Skin epidermis (tissue), 12 donors: ENCODE data around the gene ANKRD33B.
"Not testable (repeated sequence)": the region's sequence is repeated elsewhere in the genome, so short reads cannot be mapped to it uniquely, and the experiment has no call there.

Experiments
- H3K27ac ChIP-seq, 21 experiments: fragments of 200-600 bp; sonication (generic) in 11 of 21; one replicate each; pipeline ENCODE4 v1.5.0; 2020; ENCODE audit warnings: mild to moderate bottlenecking in 3 of 21, inconsistent platforms in 2 of 21, moderate library complexity in 2 of 21
- H3K4me3 ChIP-seq, 7 experiments: fragments of 200-600 bp; sonication (generic) in 2 of 7; one replicate each; pipeline ENCODE4 v1.5.0; 2020; ENCODE audit warnings: inconsistent platforms in 2 of 7, mild to moderate bottlenecking in 2 of 7, moderate library complexity in 1 of 7

The ANKRD33B gene

GRCh38 chr5:10553476-10553875 lies 10.4 kb upstream of the ANKRD33B start:
- Histone ChIP-seq H3K27ac (no peak overlapping the region), H3K4me3 (no peak overlapping the region)

DNA sequence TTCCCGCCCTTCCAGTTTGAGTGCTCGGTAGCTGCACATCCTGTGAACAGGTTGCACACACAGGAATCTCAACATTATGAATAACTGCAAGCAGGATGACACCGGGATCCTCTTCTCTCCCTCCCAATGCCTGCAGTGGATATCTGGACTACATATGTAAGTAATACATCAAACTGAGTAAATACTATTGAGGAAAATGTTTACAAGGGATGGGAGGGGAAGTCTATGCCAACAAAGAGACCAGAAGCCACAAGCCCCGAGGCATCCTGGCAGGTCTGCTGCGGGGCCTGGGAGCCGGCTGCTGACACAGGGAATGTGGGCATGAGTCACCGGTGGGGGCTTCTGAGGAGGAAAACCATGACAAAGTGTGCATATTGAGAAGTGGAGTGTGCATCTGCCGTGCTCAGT lies 8.6 kb upstream of the ANKRD33B start:
- H3K27ac ChIP-seq: no peak overlapping the region

DNA sequence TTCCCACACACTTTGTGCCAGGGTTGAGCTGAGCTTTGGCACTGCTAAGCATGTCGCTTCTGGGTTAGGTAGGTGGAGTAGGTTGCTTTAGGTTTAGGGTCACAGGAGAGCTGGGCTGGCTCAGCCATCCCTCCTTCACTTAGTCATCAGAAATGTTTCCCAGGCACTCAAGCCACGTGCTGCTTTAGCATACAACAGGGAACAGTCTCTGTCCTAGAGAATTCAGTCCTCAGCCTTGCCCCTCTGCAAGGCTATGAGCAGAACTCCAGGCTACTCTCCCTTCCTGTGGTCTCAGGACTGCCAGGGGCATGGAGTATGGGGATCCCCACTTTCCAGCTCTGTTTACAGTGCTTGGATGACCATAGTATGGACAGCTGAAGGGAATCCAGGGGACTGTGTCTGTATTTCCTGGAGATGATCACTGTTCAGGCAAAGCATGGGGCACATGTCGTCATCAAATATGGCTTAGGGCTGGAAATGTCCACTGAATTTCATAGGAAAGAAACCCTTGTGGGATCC lies 7.5 kb upstream of the ANKRD33B start:
- Histone ChIP-seq H3K4me3 (no peak overlapping the region), H3K27ac (peak overlapping the region in 3 of 21 experiments; percentile 17 to 38 (median 33))

More for the DNA sequence above, 8.6 kb upstream of the ANKRD33B start:
- H3K4me3 ChIP-seq: no peak overlapping the region

DNA sequence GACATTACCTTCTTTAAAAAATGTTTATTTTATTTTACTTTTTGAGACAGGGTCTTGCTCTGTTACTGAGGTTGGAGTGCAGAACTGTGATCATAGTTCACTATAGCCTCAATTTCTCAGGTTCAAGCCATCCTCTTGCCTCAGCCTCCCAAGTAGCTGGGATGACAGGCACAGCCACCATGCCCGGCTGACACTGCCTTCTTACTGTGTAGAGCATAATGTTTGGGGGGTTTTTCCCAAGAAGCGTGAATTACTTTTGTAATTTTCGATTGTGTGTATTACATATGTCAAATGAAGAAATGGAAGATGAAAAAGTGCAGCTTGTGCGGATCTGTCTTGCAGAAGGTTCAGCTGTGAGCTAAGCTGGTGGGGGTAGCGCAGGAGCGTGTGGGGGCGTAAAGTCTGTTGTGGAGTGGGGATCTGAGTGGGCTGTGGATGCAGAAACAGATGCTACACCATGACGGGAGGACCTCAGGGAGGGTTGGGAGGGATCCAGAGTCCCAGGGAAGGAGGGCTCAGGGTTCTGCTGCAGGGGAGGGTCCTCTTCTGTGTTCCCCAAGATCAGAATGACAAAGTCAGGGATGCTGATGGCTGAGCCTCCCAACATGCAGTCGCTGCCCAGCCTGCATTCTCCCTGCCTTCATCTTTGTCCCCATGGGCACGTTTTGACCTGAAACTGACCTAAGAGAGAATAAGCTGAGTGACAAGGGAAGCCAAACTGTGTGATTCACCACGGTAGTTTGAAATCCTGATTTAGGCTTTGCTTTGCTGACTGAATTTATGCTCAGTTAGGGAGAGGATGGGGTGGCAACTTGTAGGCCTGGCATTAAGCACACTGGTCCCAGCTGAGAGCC lies 6.8 kb upstream of the ANKRD33B start:
- H3K4me3 ChIP-seq: no peak overlapping the region
- H3K27ac ChIP-seq: peak overlapping the region in 1 of 21 experiments; percentile 33

- Histone ChIP-seq H3K4me3 (no peak overlapping the region), H3K27ac (no peak overlapping the region)
Observed at GRCh38 chr5:10559151-10559550, 4.7 kb upstream of the ANKRD33B start.

GRCh38 chr5:10559871-10560270 lies 4.0 kb upstream of the ANKRD33B start:
- H3K27ac ChIP-seq: no peak overlapping the region
- H3K4me3 ChIP-seq: no peak overlapping the region

- H3K27ac ChIP-seq: peak overlapping the region in 2 of 21 experiments; percentile 82 to 83
- peak overlapping the region in 1 of 7 experiments; percentile 67 for H3K4me3 ChIP-seq
Observed at GRCh38 chr5:10562201-10563109, 1.4 kb upstream of the ANKRD33B start.

DNA sequence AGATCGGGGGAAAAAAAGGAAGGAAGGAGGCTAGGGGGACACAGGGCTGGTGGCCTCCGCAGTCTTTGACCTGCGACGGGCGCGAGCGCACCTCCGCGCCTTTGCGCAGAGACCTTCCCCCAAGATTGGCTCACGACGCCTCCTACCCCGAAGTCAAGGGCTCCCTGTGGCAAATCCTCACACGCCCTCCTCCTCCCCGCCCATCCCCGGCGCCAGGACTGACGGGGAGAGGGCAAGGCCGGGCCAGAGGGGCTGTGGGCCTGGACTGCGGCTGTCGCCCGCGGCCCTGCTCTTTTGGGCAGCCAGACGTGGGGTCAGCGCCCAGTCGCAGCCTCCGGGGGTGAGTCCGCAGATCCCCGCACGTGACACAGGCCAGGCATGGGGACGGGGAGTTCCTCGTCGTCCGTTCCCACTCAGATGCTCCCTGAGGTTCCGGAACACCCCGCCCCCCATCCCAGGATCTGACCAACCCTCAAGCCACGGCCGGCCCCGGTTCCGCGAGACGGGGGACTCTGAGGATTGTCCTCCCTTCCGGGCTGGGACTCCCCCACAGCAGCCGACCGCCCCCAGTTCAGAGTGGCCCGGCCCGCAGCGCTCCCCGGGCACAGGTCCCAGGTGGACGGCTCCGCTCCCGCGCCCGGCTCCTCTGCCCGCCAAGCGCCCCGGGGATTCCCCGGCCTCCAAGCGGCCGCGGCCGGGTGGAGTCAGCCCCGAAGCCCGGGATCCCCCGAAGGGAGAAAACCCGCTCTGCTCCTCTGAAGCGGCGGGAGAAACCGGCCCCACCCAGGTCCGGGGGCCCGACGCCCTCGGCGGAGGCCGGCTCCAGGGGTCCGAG lies 543 bp upstream of the ANKRD33B start:
- Histone ChIP-seq H3K4me3 (peak overlapping the region; percentile 44 to 69 (median 55)), H3K27ac (peak overlapping the region in 18 of 21 experiments; percentile 23 to 88 (median 77))

GRCh38 chr5:10564838-10565784 lies 1.2 kb downstream of the ANKRD33B start:
- Histone ChIP-seq H3K4me3 (peak overlapping the region; percentile 44 to 69 (median 55)), H3K27ac (peak overlapping the region in 15 of 21 experiments; percentile 7 to 88 (median 61))

GRCh38 chr5:10565785-10566542 lies 2.1 kb downstream of the ANKRD33B start:
- H3K4me3 ChIP-seq: peak overlapping the region in 6 of 7 experiments; percentile 44 to 69 (median 54)
- peak overlapping the region in 11 of 21 experiments; percentile 0 to 83 (median 62) for H3K27ac ChIP-seq

- Histone ChIP-seq H3K4me3 (no peak overlapping the region), H3K27ac (peak overlapping the region in 11 of 21 experiments; percentile 0 to 80 (median 55))
Observed at GRCh38 chr5:10566543-10567068, 2.7 kb downstream of the ANKRD33B start.

GRCh38 chr5:10567121-10567591 lies 3.3 kb downstream of the ANKRD33B start:
- Histone ChIP-seq H3K27ac (peak overlapping the region in 6 of 21 experiments; percentile 2 to 80 (median 64)), H3K4me3 (no peak overlapping the region)

GRCh38 chr5:10567781-10568321 lies 4.0 kb downstream of the ANKRD33B start:
- Histone ChIP-seq H3K27ac (no peak overlapping the region), H3K4me3 (no peak overlapping the region)

DNA sequence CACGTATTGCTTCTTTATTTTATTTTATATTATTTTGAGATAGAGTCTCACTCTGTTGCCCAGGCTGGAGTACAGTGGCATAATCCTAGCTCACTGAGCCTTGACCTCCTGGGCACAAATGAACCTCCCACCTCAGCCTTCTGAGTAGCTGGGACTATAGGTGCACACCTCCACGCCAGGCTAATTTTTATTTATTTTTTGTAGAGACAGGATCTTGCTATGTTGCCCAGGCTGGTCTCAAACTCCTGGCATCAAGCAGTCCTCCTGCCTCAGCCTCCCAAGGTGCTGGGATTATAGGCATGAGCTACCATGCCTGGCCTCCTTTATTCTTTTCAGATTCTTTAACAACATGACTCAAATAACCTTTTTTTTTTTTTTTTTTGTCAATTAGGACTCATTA lies 6.7 kb downstream of the ANKRD33B start:
- not testable (repeated sequence) for H3K27ac ChIP-seq, H3K4me3 ChIP-seq

DNA sequence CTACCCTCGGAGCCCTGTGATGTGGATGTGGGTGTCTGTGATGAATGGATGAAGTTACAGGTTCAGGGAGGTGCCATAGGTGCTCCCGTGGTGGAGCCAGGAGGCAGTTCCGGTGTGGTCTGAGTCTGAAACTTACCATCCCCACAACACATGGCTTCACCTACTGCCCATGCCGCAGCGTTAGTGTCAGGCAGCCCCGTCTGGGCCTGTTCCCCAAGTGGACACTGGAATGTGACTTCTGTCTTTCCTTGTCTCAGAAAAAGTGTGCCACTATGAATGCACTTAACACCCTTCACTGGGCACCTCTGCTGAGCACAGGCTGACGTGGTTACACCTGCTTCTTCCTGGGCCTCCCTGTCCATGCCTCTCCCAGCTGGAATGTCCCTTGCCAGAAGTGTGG lies 8.6 kb downstream of the ANKRD33B start:
- Histone ChIP-seq H3K27ac (no peak overlapping the region), H3K4me3 (no peak overlapping the region)

DNA sequence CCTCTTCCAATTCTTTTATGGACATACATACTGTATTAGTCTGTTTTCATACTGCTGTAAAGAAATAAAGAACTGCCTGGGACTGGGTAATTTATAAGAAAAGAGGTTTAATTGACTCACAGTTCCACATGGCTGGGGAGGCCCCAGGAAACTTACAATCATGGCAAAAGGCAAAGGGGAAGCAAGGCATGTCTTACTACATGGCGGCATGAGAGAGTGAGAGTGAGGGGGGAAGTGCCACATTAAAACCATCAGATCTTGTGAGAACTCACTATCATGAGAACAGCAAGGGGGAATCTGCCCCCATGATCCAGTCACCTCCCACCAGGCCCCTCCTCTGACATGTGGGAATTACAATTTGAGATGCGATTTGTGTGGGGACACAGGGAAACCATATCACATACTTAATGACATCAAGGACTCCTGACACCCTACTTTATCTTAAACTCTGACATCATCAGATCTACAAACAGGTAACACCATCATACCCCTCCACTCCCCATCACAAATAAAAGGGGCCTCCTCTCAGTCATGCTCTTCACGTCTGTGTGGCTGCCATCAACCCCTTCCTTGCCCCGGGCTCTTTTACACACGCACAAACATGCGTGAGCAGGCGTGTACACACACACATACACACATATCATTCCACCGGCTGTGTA lies 9.7 kb downstream of the ANKRD33B start:
- Histone ChIP-seq H3K27ac (no peak overlapping the region), H3K4me3 (no peak overlapping the region)
